ENCODE measurements around the gene PTPN5. TPM values are rescaled to one million over a fixed set of nuclear protein-coding genes. Genes with fewer than 3 reads are reported as not detected.
A peak's percentile ranks its signal among the peaks of the same experiment; 100 is the strongest.

PTPN5 gene
- total RNA-seq, 4 donors from 2014 or later: 0.44 to 1.1 (median 0.56) TPM; not detected in 1

DNA sequence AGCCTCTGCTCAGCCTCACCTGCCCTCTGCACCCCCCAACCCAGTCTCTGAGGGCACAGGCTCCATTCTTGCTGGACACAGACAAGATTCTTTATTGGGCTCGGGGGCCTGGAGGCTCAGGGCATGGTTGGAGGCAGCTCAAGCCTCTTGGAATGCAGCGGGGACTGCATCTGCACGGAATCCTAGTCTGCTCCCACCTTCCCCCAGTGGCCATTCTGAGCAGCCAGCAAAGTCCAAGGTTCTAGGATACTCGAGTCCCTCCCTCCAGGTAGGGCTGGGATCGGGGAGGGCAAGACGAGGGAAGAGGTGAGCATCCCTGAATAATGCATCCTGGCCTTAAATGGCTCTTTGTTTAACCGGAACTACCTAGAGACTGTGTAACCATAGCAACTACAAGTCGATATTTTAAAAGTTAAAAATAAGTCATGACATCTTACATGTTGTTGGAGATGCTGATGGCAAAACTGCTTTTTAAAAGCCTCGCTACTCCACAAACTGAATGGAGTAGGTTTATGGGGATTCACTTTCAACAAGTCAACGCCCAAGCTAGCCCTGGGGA is 54.9 kb downstream of the PTPN5 start:
- Histone ChIP-seq H3K4me3 (replicated peaks in 1 of 3) (no peak overlapping the region), H3K36me3 (no peaks in the 10 kb centered on the region), H3K4me1 (no peaks in the 10 kb centered on the region), H3K27ac (no peak overlapping the region), H3K9me3 (no peaks in the 10 kb centered on the region), H3K27me3 (no peaks in the 10 kb centered on the region)
- WGBS, 2 donors: 62 to 64% methylated on average over 9 to 10 of the region's 10 CpGs
- DNase-seq: no peak
- intact Hi-C loops (cut with DNase I): no loop called here
- TF ChIP-seq POLR2A (IDR thresholded peaks at IDR 0.05): no peak
- TF ChIP-seq, protein P1, sequence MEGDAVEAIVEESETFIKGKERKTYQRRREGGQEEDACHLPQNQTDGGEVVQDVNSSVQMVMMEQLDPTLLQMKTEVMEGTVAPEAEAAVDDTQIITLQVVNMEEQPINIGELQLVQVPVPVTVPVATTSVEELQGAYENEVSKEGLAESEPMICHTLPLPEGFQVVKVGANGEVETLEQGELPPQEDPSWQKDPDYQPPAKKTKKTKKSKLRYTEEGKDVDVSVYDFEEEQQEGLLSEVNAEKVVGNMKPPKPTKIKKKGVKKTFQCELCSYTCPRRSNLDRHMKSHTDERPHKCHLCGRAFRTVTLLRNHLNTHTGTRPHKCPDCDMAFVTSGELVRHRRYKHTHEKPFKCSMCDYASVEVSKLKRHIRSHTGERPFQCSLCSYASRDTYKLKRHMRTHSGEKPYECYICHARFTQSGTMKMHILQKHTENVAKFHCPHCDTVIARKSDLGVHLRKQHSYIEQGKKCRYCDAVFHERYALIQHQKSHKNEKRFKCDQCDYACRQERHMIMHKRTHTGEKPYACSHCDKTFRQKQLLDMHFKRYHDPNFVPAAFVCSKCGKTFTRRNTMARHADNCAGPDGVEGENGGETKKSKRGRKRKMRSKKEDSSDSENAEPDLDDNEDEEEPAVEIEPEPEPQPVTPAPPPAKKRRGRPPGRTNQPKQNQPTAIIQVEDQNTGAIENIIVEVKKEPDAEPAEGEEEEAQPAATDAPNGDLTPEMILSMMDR (IDR thresholded peaks at IDR 0.05): no peak

DNA sequence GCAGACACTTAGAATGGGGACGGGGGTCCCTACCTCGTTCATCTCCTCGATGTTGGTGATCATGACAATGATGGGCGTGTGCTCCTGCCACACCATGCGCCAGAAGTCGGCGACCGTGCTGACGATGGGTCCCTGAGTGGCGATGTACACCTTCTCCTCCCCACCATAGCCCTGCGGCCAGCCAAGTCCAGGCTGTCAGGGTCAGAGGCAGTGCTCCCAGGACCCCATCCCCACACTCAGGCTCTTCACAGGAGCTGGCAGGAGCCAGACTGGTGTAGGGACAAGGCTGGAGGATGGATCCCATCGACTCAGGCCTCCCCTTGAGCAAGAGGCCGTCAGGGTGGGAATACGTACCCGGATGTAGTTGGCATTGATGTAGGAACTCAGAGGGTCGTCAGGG is 58.4 kb downstream of the PTPN5 start:
- H3K27me3 ChIP-seq: no peaks in the 10 kb centered on the region
- intact Hi-C loops (cut with DNase I): loop anchor here (5.0 kb wide), 2 partner anchors 491 to 616 kb away; no protein-coding TSS in a partner anchor
- H3K9me3 ChIP-seq: no peaks in the 10 kb centered on the region
- no peaks in the 10 kb centered on the region for H3K4me1 ChIP-seq
- TF ChIP-seq, protein P1 (IDR thresholded peaks at IDR 0.05): no peak
- TF ChIP-seq POLR2A (IDR thresholded peaks at IDR 0.05): no peak
- no peaks in the 10 kb centered on the region for H3K36me3 ChIP-seq
- H3K27ac ChIP-seq: no peak overlapping the region
- H3K4me3 ChIP-seq (replicated peaks in 1 of 3): no peak overlapping the region
- DNase-seq: no peak
- WGBS, 2 donors: 87 to 91% methylated on average over 14 to 16 of the region's 16 CpGs

DNA sequence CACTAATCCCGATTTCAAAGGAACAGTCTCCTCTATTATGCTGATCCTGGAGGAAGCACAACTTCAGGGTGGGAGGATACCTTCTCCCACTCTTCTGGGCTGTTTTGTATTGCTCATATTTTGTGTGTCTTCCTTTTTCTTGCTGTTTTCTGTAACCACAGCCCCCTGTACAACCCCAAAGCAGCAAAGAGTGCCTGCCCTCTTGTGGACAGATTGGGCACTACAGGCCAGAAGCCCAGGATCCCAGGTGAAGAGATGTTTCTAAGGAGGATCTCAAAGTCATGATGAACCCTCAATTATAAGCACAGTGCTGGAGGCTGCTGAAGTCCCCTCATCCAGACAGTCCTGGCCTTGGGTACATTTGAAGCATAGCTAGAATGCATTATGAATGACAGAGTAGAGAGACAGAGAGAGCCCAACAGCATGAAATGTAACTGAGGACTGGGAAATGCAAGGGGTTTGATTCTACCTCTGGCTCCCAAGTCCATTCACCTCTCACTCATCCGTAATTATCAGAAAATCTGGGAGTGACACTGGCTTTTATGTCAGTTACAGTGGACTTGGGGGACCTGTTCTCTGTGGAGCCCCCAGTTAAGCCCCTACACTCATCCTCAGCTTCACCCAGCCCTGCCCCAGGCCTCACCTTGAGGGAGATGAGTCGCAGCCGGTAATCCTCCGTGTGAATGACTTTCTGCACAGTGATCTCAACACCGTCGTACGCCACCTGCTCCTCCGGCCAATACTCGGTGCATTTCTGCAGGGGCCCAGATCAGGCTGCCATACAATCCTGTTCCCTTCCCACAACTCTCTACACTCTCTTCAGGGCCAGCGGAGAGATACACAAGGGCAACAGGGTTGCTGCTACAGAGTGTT is 59.4 kb downstream of the PTPN5 start:
- intact Hi-C loops (cut with DNase I): loop anchor here (5.0 kb wide), 2 partner anchors 490 to 615 kb away; no protein-coding TSS in a partner anchor
- peak; percentile 55 to 64 for DNase-seq
- Histone ChIP-seq H3K27me3 (no peaks in the 10 kb centered on the region), H3K36me3 (no peaks in the 10 kb centered on the region), H3K27ac (no peak overlapping the region), H3K4me1 (no peaks in the 10 kb centered on the region), H3K4me3 (replicated peaks in 1 of 3) (no peak overlapping the region), H3K9me3 (no peaks in the 10 kb centered on the region)
- WGBS, 2 donors: 70 to 73% methylated on average over 11 of the region's 11 CpGs
- no peak for TF ChIP-seq POLR2A (IDR thresholded peaks at IDR 0.05)
- TF ChIP-seq, protein P1 (IDR thresholded peaks at IDR 0.05): peak; percentile 77 to 98 (median 83)

DNA sequence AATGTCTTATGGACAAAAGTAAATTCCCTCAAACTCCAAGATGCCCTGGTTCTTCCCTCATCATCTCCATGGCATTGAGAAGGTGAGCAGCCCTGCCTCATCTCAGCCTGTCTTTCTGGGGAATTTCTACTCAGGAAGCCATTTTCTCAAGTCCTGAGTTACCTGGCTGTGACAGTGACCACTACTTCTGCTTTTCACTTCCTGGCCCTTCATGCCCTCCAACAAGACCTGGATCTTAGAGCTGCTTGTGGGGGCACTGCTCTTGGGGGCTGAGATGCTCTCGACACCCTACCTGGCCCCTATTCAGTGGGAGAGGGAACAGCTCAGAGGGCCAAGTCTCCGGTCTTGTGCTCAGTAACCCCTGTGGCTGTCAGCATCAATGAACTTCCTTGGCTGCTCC is 60.2 kb downstream of the PTPN5 start:
- no peak for TF ChIP-seq POLR2A (IDR thresholded peaks at IDR 0.05)
- TF ChIP-seq, protein P1 (IDR thresholded peaks at IDR 0.05): no peak
- Histone ChIP-seq H3K4me1 (no peaks in the 10 kb centered on the region), H3K36me3 (no peaks in the 10 kb centered on the region), H3K9me3 (no peaks in the 10 kb centered on the region), H3K27me3 (no peaks in the 10 kb centered on the region), H3K27ac (no peak overlapping the region), H3K4me3 (replicated peaks in 1 of 3) (no peak overlapping the region)
- intact Hi-C loops (cut with DNase I): loop anchor here (5.0 kb wide), 2 partner anchors 489 to 614 kb away; no protein-coding TSS in a partner anchor
- no peak for DNase-seq
- WGBS, 2 donors: 92 to 97% methylated on average over 2 of the region's 2 CpGs

DNA sequence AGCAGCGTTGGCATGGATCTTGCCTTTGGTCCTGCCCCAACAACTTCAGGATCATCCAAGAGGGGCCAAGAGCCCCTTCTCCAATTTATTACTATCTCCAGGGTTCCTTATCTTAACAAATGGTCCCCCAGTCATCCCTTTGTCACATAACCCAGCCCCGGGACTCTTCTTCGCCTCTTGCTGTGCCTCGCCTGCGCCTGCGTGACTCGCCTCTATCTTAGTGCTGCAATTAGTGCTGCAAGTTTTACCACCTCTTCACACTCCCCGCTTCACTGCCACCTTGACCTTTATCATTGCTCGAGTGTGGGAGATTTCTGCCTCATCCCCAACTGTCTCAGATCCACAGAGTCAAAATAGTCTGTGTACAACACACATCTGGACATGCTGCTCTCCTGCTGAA is 61.6 kb downstream of the PTPN5 start:
- H3K27ac ChIP-seq: no peak overlapping the region
- intact Hi-C loops (cut with DNase I): loop anchor here (5.0 kb wide), 2 partner anchors 488 to 613 kb away; no protein-coding TSS in a partner anchor

More for the DNA sequence above, 61.6 kb downstream of the PTPN5 start:
- Histone ChIP-seq H3K9me3 (no peaks in the 10 kb centered on the region), H3K36me3 (no peaks in the 10 kb centered on the region), H3K4me3 (replicated peaks in 1 of 3) (no peak overlapping the region), H3K4me1 (no peaks in the 10 kb centered on the region), H3K27me3 (no peaks in the 10 kb centered on the region)
- no peak for DNase-seq
- 93% methylated on average over 9 of the region's 9 CpGs for WGBS, 2 donors
- TF ChIP-seq, protein P1 (IDR thresholded peaks at IDR 0.05): no peak
- no peak for TF ChIP-seq POLR2A (IDR thresholded peaks at IDR 0.05)
